T-helper 2 cell treated with Interferon-gamma antibody and Interleukin-4, amounts not matched to agents 5 μg/mL and 100 μg/mL, for 36 hours (primary cell): ENCODE results near the gene GABRG3.

ENCODE experiments used
- DNase-seq: peaks from one replicate; pipeline ENCODE4 v3.0.0; 2021; ENCODE audit warnings: low spot score
- H3K27ac Mint-ChIP-seq: one replicate; pipeline ENCODE4 v1.8.0; 2021; ENCODE audit warnings: mild to moderate bottlenecking, mixed read lengths
- H3K27me3 Mint-ChIP-seq: one replicate; pipeline ENCODE4 v1.8.0; 2021; ENCODE audit warnings: low read depth, mixed read lengths
- H3K36me3 Mint-ChIP-seq: one replicate; pipeline ENCODE4 v1.8.0; 2021; ENCODE audit warnings: low read depth, mixed read lengths
- H3K4me1 Mint-ChIP-seq: one replicate; pipeline ENCODE4 v1.8.0; 2021; ENCODE audit warnings: low read depth, mixed read lengths
- H3K4me3 Mint-ChIP-seq: one replicate; pipeline ENCODE4 v1.8.0; 2022; ENCODE audit warnings: mild to moderate bottlenecking, moderate library complexity, mixed read lengths
- H3K9me3 Mint-ChIP-seq: one replicate; pipeline ENCODE4 v1.8.0; 2021; ENCODE audit warnings: mixed read lengths

The GABRG3 gene

DNA sequence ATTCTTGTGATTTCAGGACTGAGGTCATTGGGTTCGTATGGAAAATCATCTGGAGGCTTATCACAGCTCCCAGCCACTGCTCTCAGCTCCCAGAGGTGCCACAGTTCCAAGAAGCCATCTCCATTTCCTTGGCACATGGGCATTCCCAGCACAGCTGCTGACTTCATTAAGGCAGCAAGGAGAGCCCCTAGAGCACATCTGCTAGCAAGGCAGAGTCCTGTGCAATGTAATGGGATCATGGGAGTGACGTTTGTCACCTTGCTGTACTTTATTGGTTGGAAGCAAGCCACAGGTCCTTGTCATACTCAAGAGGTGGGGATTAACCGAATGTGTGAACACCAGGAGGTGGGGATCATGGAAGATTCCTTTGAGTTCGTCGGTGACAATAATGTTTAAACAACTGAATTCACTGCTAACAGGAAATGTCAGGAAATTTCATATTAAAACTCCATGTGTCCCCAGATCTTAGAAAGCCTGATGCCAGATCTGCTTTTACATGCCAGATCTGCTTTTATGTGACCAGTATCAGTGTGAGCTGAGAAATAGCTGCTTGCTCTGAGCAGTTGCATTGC lies 148.8 kb downstream of the GABRG3 start:
- no peak for DNase-seq
- H3K4me3 Mint-ChIP-seq, result no peak overlapping the region
- H3K36me3 Mint-ChIP-seq, result no peaks in the 10 kb centered on the region
- no peaks in the 10 kb centered on the region for H3K4me1 Mint-ChIP-seq
- H3K9me3 Mint-ChIP-seq, result peaks cover 57% of the 10 kb centered on the region
- no peak overlapping the region for H3K27ac Mint-ChIP-seq
- H3K27me3 Mint-ChIP-seq, result no peaks in the 10 kb centered on the region

- peaks cover 70% of the 10 kb centered on the region for H3K9me3 Mint-ChIP-seq
- no peak for DNase-seq
- H3K4me3 Mint-ChIP-seq, result no peak overlapping the region
Measured at GRCh38 chr15:27121672-27122071, 150.7 kb downstream of the GABRG3 start.

DNA sequence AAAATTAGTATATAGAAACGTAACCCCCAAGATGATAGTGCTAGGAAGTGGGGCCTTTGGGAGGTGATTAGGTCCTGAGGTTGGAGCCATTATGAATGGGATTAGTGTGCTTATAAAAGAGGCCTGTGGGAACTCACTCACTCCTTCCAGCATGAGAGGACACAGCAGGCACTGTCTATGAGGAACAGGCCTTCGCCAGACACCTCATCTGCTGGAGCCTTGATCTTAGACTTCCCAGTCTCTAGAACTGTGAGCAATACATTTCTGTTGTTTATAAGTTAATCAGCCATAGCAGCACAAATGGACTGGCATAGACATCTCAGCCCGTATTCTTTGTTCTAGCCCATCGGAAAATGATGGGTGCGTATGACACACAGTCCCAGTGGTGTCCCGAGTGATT lies 152.3 kb downstream of the GABRG3 start:
- H3K36me3 Mint-ChIP-seq, result no peaks in the 10 kb centered on the region
- no peaks in the 10 kb centered on the region for H3K4me1 Mint-ChIP-seq
- H3K27me3 Mint-ChIP-seq, result no peaks in the 10 kb centered on the region
- no peak overlapping the region for H3K4me3 Mint-ChIP-seq
- DNase-seq, result no peak
- H3K27ac Mint-ChIP-seq, result no peak overlapping the region
- peaks cover 69% of the 10 kb centered on the region for H3K9me3 Mint-ChIP-seq

More at GRCh38 chr15:27121672-27122071, 150.7 kb downstream of the GABRG3 start:
- no peaks in the 10 kb centered on the region for H3K36me3 Mint-ChIP-seq
- H3K27ac Mint-ChIP-seq, result no peak overlapping the region
- no peaks in the 10 kb centered on the region for H3K4me1 Mint-ChIP-seq
- no peaks in the 10 kb centered on the region for H3K27me3 Mint-ChIP-seq

- no peaks in the 10 kb centered on the region for H3K27me3 Mint-ChIP-seq
- H3K9me3 Mint-ChIP-seq, result peaks cover 70% of the 10 kb centered on the region
- no peak overlapping the region for H3K27ac Mint-ChIP-seq
- DNase-seq, result no peak
- no peak overlapping the region for H3K4me3 Mint-ChIP-seq
- H3K4me1 Mint-ChIP-seq, result no peaks in the 10 kb centered on the region
- H3K36me3 Mint-ChIP-seq, result no peaks in the 10 kb centered on the region
Measured at GRCh38 chr15:27123808-27124207, 152.8 kb downstream of the GABRG3 start.

DNA sequence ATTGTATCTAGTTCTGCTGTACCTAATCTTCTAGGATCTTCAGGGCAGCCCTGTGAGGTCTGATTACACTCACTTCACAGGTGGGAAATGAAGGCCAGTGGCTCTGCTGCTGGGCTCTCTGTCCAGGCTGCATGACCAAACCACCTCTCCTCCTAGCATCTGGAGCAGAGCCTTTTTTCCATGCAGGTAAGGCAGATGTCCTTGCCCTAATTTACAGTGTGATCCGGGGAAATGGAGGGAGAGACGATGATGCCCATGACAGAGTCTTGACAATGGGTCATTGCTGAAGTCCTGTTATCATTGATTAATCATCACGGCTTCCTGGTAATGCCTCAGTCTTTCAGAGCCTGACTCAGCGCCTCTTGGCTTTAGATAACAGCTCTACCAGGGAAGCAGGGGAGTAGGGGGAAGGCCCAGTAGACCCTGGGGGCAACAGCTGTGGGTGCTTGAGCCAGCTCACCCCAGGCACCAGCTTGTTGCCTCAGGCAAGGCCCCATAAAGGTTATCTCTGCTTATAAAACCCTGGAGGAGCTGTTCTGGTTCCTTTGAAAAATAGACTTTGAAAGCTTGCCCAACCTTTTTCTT lies 153.4 kb downstream of the GABRG3 start:
- Mint-ChIP-seq H3K36me3 (no peaks in the 10 kb centered on the region), H3K27ac (no peak overlapping the region), H3K4me1 (no peaks in the 10 kb centered on the region), H3K4me3 (no peak overlapping the region), H3K9me3 (peaks cover 64% of the 10 kb centered on the region), H3K27me3 (no peaks in the 10 kb centered on the region)
- DNase-seq, result no peak

- Mint-ChIP-seq H3K4me1 (no peaks in the 10 kb centered on the region), H3K27me3 (no peaks in the 10 kb centered on the region), H3K9me3 (peaks cover 61% of the 10 kb centered on the region), H3K27ac (no peak overlapping the region), H3K4me3 (no peak overlapping the region), H3K36me3 (no peaks in the 10 kb centered on the region)
- no peak for DNase-seq
Measured at GRCh38 chr15:27125185-27125584, 154.2 kb downstream of the GABRG3 start.

GRCh38 chr15:27126449-27126848 lies 155.5 kb downstream of the GABRG3 start:
- H3K9me3 Mint-ChIP-seq, result peaks cover 61% of the 10 kb centered on the region
- no peaks in the 10 kb centered on the region for H3K27me3 Mint-ChIP-seq
- no peaks in the 10 kb centered on the region for H3K36me3 Mint-ChIP-seq
- H3K27ac Mint-ChIP-seq, result no peak overlapping the region
- H3K4me1 Mint-ChIP-seq, result no peaks in the 10 kb centered on the region
- no peak overlapping the region for H3K4me3 Mint-ChIP-seq
- no peak for DNase-seq

DNA sequence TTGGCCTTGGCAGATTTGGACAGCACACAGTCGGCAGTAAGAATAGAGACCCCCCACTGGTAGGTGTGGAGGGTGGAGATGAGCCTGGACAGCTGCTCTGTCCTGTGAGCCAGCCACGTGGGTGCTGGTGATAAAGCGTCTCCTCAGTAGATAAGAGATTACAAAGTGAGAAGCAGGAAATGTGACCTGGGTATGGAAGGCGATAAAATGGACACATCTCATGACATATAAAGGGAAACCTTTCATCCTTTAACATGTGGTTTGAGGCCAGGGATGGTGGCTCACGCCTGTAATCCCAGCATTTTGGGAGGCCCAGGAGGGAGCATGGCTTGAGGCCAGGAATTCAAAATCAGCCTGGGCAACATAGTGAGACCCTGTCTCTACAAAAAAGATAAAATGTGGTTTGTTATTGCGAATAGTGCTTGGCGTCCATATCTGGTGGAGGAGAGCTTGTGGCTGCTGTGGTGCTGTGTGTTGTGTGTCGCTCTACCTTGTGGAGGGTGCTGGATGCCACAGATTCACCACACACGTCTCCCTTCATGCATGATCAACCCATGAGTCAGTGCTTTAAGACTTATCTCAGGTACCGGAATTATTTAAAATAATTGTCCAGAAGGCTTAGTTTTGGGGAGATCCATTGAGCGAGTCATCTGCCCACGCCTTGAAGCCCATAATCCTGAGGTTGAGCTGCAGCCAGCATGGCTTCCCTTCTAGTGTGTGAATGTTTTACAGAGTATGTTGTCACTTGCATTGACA lies 157.0 kb downstream of the GABRG3 start:
- Mint-ChIP-seq H3K27me3 (no peaks in the 10 kb centered on the region), H3K4me1 (no peaks in the 10 kb centered on the region), H3K36me3 (no peaks in the 10 kb centered on the region), H3K27ac (no peak overlapping the region), H3K4me3 (no peak overlapping the region), H3K9me3 (peaks cover 50% of the 10 kb centered on the region)
- no peak for DNase-seq

DNA sequence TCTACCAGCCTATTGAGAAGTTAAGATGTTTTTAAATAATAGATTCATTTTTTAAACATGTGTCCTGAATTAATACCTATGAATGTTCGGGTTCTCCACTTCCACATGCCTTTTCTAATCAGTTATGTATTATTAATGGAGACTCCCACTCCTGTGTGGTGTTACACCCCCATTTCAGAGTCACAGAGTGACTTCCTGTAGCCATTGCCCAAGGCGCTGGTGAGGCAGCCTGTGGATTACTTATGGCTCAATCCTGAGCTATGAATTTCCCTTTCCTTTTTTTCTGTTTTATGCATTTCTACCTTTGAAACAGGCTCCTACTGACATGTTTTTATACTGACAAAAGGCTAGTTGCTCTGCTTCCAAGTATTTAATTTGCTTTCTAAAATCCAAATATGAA lies 162.3 kb downstream of the GABRG3 start:
- Mint-ChIP-seq H3K36me3 (no peaks in the 10 kb centered on the region), H3K4me1 (no peaks in the 10 kb centered on the region), H3K27me3 (no peaks in the 10 kb centered on the region), H3K9me3 (peaks cover 42% of the 10 kb centered on the region), H3K27ac (no peak overlapping the region), H3K4me3 (no peak overlapping the region)
- DNase-seq, result no peak

DNA sequence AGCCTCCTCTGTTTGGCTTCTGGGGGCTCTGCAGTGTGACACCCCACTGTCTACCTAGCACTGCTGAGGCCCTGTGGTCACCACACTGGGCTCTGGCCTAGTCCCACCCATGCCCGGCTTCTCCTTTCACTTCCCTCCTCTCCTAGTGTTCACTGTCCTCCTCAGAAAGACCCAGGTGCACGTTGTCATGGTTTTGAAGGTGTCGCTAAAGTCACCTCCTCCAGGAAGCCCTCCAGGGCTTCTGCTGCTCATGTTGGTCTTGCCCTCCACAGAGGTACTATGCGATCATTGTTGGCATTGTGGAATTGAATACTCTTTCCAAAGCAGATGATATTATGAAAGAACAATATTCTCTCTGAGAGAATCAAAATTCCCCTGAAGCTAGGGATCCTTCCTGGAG lies 163.5 kb downstream of the GABRG3 start:
- peaks cover 47% of the 10 kb centered on the region for H3K9me3 Mint-ChIP-seq
- DNase-seq, result no peak
- no peak overlapping the region for H3K4me3 Mint-ChIP-seq
- no peaks in the 10 kb centered on the region for H3K36me3 Mint-ChIP-seq
- H3K27ac Mint-ChIP-seq, result no peak overlapping the region
- H3K27me3 Mint-ChIP-seq, result no peaks in the 10 kb centered on the region
- no peaks in the 10 kb centered on the region for H3K4me1 Mint-ChIP-seq

GRCh38 chr15:27135151-27135550 lies 164.2 kb downstream of the GABRG3 start:
- no peaks in the 10 kb centered on the region for H3K27me3 Mint-ChIP-seq
- H3K27ac Mint-ChIP-seq, result no peak overlapping the region
- no peak overlapping the region for H3K4me3 Mint-ChIP-seq
- DNase-seq, result no peak
- H3K9me3 Mint-ChIP-seq, result peaks cover 47% of the 10 kb centered on the region
- no peaks in the 10 kb centered on the region for H3K36me3 Mint-ChIP-seq
- no peaks in the 10 kb centered on the region for H3K4me1 Mint-ChIP-seq

- Mint-ChIP-seq H3K4me3 (no peak overlapping the region), H3K27me3 (no peaks in the 10 kb centered on the region), H3K36me3 (no peaks in the 10 kb centered on the region), H3K4me1 (no peaks in the 10 kb centered on the region), H3K9me3 (peaks cover 47% of the 10 kb centered on the region), H3K27ac (no peak overlapping the region)
- no peak for DNase-seq
Measured at GRCh38 chr15:27137127-27137526, 166.1 kb downstream of the GABRG3 start.

DNA sequence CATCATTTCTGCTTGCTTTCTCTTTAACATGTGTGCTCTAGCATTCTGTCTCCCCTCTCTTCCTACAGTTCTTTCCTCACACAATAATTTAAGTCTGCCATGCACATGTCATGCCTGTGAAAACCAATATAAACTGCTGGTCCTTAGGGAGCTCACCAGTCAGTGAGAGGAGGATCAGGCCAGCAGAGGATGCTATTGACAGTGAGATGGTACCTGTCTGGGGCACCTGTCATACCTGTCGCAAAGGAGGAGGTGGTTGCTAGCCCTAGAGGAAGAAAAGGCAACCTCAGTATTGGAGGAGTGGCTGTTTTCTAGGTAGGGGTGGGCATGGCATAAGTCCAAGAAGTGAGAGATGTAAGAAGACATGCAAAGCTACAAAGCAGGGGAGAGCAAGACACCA lies 194.6 kb downstream of the GABRG3 start:
- Mint-ChIP-seq H3K27ac (no peak overlapping the region), H3K27me3 (no peaks in the 10 kb centered on the region), H3K4me1 (no peaks in the 10 kb centered on the region), H3K36me3 (no peaks in the 10 kb centered on the region), H3K9me3 (peaks cover 34% of the 10 kb centered on the region), H3K4me3 (no peak overlapping the region)
- no peak for DNase-seq

DNA sequence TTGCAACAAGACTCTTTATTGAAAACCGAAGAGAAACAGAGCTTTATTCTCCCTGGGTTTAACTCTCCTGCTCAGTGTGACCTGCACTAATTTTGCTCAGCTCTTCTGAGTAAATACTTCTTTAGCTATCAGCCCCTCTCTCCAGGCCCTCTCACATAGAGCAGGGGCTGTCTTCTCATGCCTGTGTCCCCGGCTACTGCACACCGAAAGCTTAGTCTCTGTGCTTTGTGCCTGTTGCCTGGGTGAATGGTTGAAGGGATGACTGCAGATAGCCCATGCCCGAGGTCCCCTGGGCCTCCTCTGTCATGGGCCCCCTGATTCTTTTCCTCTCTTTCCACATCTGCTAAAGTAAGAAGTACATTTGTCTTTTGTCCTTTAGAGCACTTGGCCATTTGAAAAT lies 195.9 kb downstream of the GABRG3 start:
- Mint-ChIP-seq H3K27ac (no peak overlapping the region), H3K4me1 (no peaks in the 10 kb centered on the region), H3K36me3 (no peaks in the 10 kb centered on the region), H3K27me3 (no peaks in the 10 kb centered on the region), H3K9me3 (peaks cover 36% of the 10 kb centered on the region), H3K4me3 (no peak overlapping the region)
- DNase-seq, result no peak
